Type B pancreatic cell (in vitro differentiated cells): ENCODE measurements around the gene PLXNA2. TPM values are rescaled to one million over a fixed set of nuclear protein-coding genes. Genes with fewer than 3 reads are reported as not detected.

Experiments
- DNase-seq: peaks from one replicate; pipeline ENCODE4 v3.0.0; 2021; ENCODE audit warnings: mixed read lengths; ENCODE audit not compliant: unreplicated experiment; ENCODE audit errors: extremely low spot score
- H3K27ac Mint-ChIP-seq: 2 replicates; pipeline ENCODE4 v1.8.0; 2021; ENCODE audit warnings: mild to moderate bottlenecking, mixed read lengths
- H3K27me3 Mint-ChIP-seq: 2 replicates; pipeline ENCODE4 v1.8.0; 2021; ENCODE audit warnings: mixed read lengths
- H3K36me3 Mint-ChIP-seq: 2 replicates; pipeline ENCODE4 v1.8.0; 2021; ENCODE audit warnings: mixed read lengths
- H3K4me1 Mint-ChIP-seq: one replicate; pipeline ENCODE4 v1.8.0; 2021; ENCODE audit warnings: mixed read lengths; ENCODE audit not compliant: unreplicated experiment
- H3K4me3 Mint-ChIP-seq: 2 replicates; pipeline ENCODE4 v1.8.0; 2021; ENCODE audit warnings: mild to moderate bottlenecking, mixed read lengths
- H3K9me3 Mint-ChIP-seq: 2 replicates; pipeline ENCODE4 v1.8.0; 2021; ENCODE audit warnings: mixed read lengths
- total RNA-seq: library from RNA; stranded (reverse); gene quantifications from 2 replicates; pipeline ENCODE4 v1.2.1, GENCODE V29; 2021; ENCODE audit warnings: low replicate concordance
- TF ChIP-seq, protein P1 (sequence below): fragments of 200-600 bp; sonication (generic); conservative IDR thresholded peaks from 2 replicates; pipeline ENCODE4 v1.5.0; 2021; ENCODE audit warnings: antibody characterized with exemption, mild to moderate bottlenecking

Gene PLXNA2
- total RNA-seq, 1 donor from 2014 or later: 80.1 TPM

DNA sequence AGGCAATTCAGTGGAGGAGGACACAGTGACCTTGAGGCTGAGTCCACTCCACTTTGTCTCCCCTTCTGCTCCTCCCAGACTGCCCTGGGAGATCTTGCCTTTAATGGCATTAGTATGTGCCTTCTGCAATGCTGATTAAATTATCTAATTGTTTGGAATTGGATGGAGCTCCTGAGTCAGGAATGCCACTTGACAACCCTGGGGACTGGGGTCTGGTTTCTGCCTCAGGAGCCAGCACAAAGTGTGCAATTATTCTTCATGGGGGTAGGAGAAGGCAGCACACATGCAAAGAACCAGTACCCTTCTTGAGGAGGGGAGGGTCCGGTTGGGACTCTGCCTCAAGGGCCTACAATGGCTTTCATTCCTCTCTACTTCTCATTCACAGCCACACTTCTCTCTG lies 11.9 kb upstream of the PLXNA2 start:
- H3K27me3 Mint-ChIP-seq: no peaks in the 10 kb centered on the region
- no peaks in the 10 kb centered on the region for H3K36me3 Mint-ChIP-seq
- TF ChIP-seq, protein P1, sequence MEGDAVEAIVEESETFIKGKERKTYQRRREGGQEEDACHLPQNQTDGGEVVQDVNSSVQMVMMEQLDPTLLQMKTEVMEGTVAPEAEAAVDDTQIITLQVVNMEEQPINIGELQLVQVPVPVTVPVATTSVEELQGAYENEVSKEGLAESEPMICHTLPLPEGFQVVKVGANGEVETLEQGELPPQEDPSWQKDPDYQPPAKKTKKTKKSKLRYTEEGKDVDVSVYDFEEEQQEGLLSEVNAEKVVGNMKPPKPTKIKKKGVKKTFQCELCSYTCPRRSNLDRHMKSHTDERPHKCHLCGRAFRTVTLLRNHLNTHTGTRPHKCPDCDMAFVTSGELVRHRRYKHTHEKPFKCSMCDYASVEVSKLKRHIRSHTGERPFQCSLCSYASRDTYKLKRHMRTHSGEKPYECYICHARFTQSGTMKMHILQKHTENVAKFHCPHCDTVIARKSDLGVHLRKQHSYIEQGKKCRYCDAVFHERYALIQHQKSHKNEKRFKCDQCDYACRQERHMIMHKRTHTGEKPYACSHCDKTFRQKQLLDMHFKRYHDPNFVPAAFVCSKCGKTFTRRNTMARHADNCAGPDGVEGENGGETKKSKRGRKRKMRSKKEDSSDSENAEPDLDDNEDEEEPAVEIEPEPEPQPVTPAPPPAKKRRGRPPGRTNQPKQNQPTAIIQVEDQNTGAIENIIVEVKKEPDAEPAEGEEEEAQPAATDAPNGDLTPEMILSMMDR: no peak
- peaks cover 40% of the 10 kb centered on the region for H3K4me1 Mint-ChIP-seq
- no peak for DNase-seq
- peaks cover 5% of the 10 kb centered on the region for H3K9me3 Mint-ChIP-seq
- no peak overlapping the region for H3K27ac Mint-ChIP-seq
- H3K4me3 Mint-ChIP-seq: no peak overlapping the region

DNA sequence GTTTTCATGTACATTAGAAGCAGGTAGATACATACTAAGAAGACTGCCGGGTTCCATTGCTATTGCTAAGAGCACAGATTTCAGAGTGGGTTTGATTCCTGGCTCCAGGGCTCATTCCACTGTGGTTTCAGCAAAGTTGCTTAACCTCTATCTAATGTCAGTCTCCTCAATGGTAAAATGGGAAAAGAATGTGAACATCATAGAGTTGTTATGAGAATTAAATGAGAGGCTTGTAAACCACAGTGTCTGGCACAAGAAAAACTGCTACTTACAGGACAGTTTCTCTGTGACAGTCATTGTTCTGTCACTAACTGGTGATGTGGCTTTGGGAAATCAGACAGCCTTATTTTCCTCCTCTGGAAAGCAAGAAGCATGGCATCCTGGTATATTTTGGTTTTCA lies 10.7 kb upstream of the PLXNA2 start:
- Mint-ChIP-seq H3K4me1 (peaks cover 46% of the 10 kb centered on the region), H3K27ac (no peak overlapping the region), H3K27me3 (peaks cover 3% of the 10 kb centered on the region), H3K36me3 (no peaks in the 10 kb centered on the region), H3K4me3 (no peak overlapping the region), H3K9me3 (peaks cover 5% of the 10 kb centered on the region)
- no peak for DNase-seq
- TF ChIP-seq, protein P1: no peak

DNA sequence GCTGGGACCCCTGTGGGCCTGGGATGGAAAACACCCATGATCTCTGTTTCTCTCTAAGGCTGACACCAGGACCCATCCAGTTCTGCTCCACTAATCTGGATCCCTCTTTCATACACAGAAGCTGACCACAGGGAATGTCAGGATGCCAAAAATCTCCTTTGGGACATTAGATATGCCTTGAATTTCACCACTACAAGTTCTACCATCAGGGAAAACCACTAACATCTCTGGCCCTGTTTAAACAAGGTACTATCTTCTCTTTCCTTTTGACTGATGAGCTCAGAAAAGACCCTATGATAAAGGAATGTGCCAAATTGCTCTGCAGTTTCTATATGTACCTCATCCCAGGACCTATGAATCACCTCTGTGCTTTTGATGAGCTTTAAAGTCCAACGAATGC lies 10.2 kb upstream of the PLXNA2 start:
- Mint-ChIP-seq H3K27me3 (peaks cover 3% of the 10 kb centered on the region), H3K4me1 (peaks cover 46% of the 10 kb centered on the region), H3K9me3 (peaks cover 5% of the 10 kb centered on the region), H3K4me3 (no peak overlapping the region), H3K27ac (no peak overlapping the region), H3K36me3 (no peaks in the 10 kb centered on the region)
- TF ChIP-seq, protein P1: no peak
- no peak for DNase-seq

DNA sequence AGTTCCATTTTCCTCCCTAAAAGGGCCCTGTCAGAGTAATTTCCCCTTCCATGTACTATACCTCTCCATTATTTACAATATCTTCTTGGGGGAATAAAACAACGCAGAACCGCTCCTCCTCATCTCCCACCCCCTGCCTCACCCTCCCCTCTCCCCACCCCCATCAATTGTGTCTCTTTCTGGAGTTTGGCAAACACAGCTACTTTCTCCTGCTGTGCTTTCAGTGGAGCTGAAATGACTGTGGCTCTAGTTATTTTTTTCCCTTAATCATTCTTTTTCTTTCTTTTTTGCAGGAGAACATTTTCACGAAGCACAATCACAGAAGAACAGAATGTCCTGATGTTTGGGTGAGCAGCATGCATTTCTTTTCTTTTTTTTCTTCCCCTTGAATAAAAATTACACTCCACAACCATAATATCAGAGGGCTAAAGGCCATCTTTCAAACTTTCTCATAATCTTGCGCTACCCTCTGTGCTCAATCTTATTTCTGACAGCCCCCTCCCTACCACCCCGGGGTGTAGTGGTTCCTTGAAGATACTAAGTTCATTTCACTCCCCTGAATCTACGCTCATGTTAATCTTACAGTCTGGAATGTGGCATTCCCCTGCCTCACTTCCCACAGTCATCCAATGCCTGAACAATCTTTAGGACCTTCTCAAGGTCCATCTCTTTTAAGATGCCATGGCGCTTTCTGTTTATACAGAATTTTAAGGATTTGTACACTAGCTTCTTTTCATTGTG lies 8.8 kb upstream of the PLXNA2 start:
- Mint-ChIP-seq H3K4me3 (peak overlapping the region; percentile 7), H3K9me3 (no peaks in the 10 kb centered on the region), H3K27ac (peak overlapping the region; percentile 2)

DNA sequence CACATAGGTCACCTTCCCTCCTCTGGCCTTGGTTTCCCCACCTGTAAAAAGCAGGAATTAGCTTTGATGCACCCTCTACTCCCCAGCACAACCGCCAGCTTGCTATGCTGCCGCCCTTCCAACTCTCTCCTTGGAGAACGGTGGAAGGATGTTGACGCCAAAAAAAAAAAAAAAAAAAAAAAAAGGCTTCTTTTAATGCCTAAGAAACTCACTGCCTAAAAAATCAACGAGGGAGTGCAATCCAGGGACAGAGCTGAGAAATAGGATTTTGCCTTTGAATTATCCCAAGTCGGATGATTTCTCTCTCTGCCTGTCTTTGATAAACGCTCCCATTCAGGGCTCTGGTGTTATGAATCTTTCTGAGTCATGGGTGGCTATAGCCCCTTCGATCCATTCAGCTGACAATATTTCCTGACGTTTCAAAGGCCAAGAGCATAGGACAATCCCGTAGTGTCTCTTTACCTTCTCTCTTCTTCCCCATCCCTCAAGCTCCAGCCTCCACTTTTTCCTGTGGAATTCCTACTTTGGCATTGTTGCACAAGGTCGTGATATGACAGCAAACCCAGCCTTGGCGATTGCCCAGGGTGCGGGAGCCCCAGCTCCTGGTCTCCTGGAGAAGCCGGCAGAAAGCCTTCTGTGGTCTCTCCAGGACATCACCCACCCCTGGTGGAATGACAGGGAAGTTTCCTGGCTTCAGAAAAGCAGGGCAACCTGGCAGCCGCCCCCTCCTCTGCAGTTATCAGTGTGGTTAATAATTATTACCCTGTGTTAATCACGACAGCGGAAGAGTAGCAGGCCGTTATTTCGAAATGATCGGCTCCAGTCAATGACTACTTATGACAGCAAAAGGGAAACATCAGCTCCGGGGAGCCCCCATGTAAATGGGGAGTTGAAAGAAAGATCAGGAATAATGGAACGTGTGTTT lies 8.0 kb upstream of the PLXNA2 start:
- Mint-ChIP-seq H3K27ac (no peak overlapping the region), H3K36me3 (no peaks in the 10 kb centered on the region), H3K9me3 (no peaks in the 10 kb centered on the region), H3K27me3 (peaks cover 7% of the 10 kb centered on the region), H3K4me3 (no peak overlapping the region), H3K4me1 (peaks cover 37% of the 10 kb centered on the region)
- TF ChIP-seq, protein P1: peak; percentile 61
- no peak for DNase-seq

More for the DNA sequence above, 8.8 kb upstream of the PLXNA2 start:
- peaks cover 44% of the 10 kb centered on the region for H3K4me1 Mint-ChIP-seq
- TF ChIP-seq, protein P1: no peak
- peaks cover 7% of the 10 kb centered on the region for H3K27me3 Mint-ChIP-seq
- no peaks in the 10 kb centered on the region for H3K36me3 Mint-ChIP-seq
- no peak for DNase-seq
